ENCODE results near the gene TRMT44.
A peak's percentile ranks its signal among the peaks of the same experiment; 100 is the strongest.

The TRMT44 gene

DNA sequence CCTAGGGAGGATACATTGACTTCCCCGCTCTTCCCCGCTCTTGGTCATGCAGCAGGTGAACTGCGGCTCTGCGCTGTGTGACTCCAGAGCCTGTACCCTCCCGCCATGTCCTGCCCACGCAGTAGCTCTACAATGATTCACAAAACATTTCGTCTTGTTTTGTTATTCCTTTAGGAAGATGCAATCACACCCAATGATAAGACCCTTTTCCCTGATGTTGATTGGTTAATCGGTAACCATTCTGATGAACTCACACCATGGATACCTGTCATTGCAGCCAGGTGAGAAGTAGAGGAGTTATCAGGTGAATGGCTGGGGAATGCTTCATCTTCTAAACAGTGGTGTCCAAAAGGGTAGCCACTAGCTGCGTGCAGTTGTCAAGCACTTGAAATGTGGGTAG lies 23.2 kb downstream of the TRMT44 start:
- Histone ChIP-seq H3K9me3 (no peaks in the 10 kb centered on the region), H3K4me3 (no peak overlapping the region), H4K20me1 (peaks cover 61% of the 10 kb centered on the region), H3K27me3 (no peaks in the 10 kb centered on the region), H3K9ac (no peak overlapping the region), H3K36me3 (peaks cover 88% of the 10 kb centered on the region), H3K4me2 (no peak overlapping the region), H3K4me1 (peaks cover 10% of the 10 kb centered on the region), H3K27ac (no peak overlapping the region)
- no peak for TF ChIP-seq Cebpa-rat (IDR thresholded peaks at IDR 0.05)

DNA sequence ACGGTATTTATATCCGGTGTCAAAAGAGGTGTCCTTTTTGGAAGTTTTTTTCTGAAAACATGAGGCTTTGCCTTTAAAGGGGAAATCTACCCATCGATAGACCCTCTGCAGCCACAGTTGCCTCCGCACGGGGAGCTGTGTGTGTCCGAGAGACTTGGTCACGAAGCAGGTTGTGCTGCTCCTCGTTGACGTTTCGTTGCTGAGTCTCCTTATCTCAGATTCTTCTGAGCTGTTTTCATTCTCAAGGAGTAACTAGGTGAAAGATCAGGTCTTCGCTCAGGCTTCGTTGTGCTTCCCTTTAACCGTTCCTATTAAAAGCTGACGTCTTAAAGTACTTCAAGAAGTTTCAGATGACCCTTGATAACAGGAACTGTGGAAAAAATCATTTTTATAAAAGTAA lies 23.8 kb downstream of the TRMT44 start:
- Histone ChIP-seq H3K36me3 (peaks cover 83% of the 10 kb centered on the region), H3K4me3 (no peak overlapping the region), H4K20me1 (peaks cover 67% of the 10 kb centered on the region), H3K4me2 (no peak overlapping the region), H3K27me3 (no peaks in the 10 kb centered on the region), H3K27ac (no peak overlapping the region), H3K9me3 (no peaks in the 10 kb centered on the region), H3K9ac (no peak overlapping the region), H3K4me1 (peaks cover 16% of the 10 kb centered on the region)
- no peak for TF ChIP-seq Cebpa-rat (IDR thresholded peaks at IDR 0.05)

DNA sequence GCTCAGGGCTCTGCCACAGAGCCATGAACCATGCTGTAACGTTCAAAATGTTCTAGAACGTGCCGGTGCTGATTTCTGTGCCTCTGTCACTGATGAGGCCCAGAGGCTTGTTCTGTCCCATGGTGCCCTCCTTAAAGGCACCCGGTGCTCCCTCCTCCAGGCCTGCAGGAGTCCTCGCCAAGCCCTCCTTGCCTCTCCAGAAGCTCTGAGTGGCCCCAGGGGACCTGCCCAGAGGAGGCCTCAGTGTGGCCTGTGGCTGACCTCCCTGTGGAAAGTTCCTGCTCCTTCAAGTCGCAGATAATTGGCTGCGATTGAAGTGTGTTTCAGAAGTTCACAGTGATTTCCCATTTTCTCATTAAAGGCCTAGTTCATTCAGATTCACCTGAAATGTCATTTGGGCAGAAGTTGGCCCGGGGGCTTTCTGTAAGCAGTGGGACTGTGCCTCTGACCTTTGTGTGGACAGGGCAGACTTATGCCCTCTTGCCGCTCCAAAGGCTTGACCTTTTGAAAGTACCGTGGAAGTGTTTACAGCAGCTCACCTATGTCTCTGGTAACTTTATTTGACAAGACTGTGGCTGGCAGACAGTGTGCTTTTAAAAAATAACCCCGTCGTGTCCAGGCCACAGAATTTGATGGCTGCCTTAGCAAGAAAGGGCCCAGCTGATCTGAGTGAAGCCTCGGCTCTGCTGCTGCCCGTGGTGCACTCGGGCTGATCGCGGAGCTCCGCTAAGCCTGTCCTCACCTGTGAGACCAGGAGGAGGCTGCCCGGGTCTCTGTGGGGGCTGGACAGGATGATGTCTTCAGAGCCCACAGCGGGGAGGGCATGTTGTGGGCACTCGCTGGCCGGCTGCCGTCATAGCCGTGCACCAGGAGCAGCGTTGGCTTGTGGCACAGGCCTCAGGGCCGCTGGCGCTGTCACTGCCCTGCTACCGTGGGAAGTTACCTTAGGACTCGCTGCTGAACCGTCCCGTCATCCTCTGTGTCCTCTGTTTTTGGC lies 25.3 kb downstream of the TRMT44 start:
- peaks cover 74% of the 10 kb centered on the region for H4K20me1 ChIP-seq
- no peaks in the 10 kb centered on the region for H3K9me3 ChIP-seq
- no peak overlapping the region for H3K27ac ChIP-seq
- TF ChIP-seq Cebpa-rat (IDR thresholded peaks at IDR 0.05) = no peak
- no peak overlapping the region for H3K4me3 ChIP-seq
- H3K36me3 ChIP-seq = peaks cover 67% of the 10 kb centered on the region
- H3K27me3 ChIP-seq = no peaks in the 10 kb centered on the region
- H3K9ac ChIP-seq = no peak overlapping the region
- no peak overlapping the region for H3K4me2 ChIP-seq
- peaks cover 31% of the 10 kb centered on the region for H3K4me1 ChIP-seq

DNA sequence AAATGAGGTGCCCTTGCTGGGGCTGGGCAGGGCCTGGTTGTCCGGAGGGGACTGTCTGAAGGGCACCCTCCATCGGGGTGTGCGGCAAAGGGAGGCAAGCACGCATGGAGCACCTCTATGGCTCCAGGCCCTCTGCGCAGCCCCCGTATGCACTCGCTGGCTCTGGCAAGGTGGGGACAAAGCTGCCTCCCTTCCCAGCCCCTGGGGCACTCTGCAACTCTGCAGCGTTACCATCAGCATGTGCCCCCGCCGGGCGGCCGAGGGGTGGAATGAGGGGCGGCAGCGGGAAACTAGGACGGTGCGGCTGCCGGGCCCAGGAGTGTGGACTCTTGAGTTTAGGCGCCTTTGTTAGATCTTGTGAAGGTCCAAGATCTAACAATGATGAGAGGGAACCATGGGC lies 26.4 kb downstream of the TRMT44 start:
- Histone ChIP-seq H3K9me3 (no peaks in the 10 kb centered on the region), H3K4me1 (peaks cover 42% of the 10 kb centered on the region), H4K20me1 (peaks cover 80% of the 10 kb centered on the region), H3K4me3 (no peak overlapping the region), H3K27ac (no peak overlapping the region), H3K4me2 (no peak overlapping the region), H3K9ac (no peak overlapping the region), H3K27me3 (no peaks in the 10 kb centered on the region), H3K36me3 (peaks cover 61% of the 10 kb centered on the region)
- TF ChIP-seq Cebpa-rat (IDR thresholded peaks at IDR 0.05) = no peak

DNA sequence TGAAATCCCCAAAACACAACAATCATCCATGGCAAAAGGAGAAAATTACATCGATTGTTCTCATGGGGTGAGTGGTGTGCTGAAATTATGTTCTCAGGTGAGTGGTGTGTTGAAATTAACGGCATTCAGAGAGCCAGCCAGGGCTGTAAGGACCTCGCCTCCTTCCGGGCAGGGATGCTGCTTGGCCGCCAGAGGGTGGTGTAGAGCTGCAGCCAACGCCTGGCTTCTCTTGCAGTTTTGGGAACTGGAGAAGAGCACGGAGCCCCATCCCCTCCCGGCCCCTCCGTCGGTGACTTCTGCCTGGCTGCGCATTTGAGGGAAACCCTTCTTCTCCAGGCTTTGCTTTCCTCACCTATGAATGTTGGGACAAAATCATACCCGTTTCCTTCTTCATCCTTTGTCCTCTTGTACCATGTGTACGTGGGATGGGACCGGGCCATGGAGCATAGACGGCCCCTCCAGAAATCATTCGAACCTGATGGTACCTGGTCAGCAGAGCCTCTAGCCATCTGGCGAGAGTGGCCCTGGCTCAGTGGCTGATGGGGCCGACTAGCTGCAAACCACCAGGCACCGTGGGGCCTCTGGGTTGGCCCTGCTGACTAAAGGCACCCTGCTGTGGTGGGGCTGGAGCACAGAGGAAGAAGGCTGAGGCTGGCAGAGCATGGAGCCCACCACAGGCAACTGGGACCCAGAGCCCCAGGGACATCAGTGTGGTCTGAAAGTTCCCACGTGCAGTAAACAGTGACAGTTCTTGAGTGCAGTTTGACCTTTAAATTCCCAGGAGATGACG lies 28.4 kb downstream of the TRMT44 start:
- H3K9me3 ChIP-seq = no peaks in the 10 kb centered on the region
- H3K9ac ChIP-seq = no peak overlapping the region
- H3K36me3 ChIP-seq = peaks cover 46% of the 10 kb centered on the region
- H3K4me1 ChIP-seq = peaks cover 61% of the 10 kb centered on the region
- TF ChIP-seq Cebpa-rat (IDR thresholded peaks at IDR 0.05) = no peak
- H3K27ac ChIP-seq = peak overlapping the region; percentile 60; the same call in 1 of the 2 replicates
- H4K20me1 ChIP-seq = peaks cover 81% of the 10 kb centered on the region
- no peaks in the 10 kb centered on the region for H3K27me3 ChIP-seq
- peak overlapping the region; percentile 50 for H3K4me3 ChIP-seq
- H3K4me2 ChIP-seq = peak overlapping the region; percentile 95

DNA sequence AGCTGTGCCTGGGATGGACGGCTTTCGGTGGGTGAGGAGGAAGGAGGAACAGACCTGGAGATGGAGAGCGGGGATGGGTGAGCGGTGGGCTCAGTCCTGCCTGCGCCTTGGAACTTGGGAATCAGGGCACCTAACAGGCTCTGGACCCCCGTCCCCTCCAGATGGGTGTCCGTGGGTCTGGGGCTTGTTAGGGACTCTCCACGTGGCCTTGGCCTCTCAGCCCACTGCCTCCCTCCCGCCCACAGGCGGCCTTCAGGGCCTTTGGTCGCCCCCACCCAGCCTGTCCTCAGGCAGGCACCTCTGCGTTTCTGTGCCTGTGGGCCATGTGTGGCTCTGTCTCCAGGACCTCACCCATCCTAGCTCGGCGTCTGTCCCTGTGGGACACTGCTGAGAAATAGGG lies 29.0 kb downstream of the TRMT44 start:
- Histone ChIP-seq H3K4me1 (peaks cover 68% of the 10 kb centered on the region), H3K27me3 (no peaks in the 10 kb centered on the region), H3K4me3 (peak overlapping the region; percentile 50; the same call in 1 of the 2 replicates), H3K9ac (no peak overlapping the region; the same call in 1 of the 2 replicates), H3K27ac (peak overlapping the region; percentile 74), H3K9me3 (no peaks in the 10 kb centered on the region), H3K36me3 (peaks cover 40% of the 10 kb centered on the region), H3K4me2 (peak overlapping the region; percentile 95), H4K20me1 (peaks cover 75% of the 10 kb centered on the region)
- TF ChIP-seq Cebpa-rat (IDR thresholded peaks at IDR 0.05) = no peak

DNA sequence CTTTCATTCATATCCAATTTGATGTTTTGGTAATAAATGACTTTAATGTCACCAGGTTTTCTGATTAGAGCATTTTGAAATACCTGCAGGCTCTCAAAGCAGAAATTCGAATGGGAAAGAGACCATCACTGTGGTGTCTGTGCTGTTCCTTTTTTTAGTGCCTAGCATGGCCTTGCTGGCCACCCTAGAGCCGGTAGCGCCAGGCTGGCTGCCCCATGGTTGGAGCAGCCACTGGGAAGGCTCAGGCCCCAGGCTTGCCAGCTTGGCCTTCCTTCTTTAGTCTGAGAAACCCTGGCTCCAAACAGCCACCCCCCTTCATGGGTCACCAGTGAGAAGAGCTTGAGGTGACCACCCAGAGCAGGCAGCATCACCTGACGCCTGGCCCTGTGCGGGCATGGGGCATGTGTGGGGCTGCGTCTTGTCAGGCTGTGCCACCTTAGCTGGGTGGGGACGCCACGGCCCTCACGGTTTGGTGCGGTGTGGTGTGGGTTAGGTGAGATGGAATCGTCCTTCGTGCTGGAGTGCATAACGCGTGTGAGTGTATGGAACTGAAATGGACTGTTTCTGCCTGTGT lies 30.0 kb downstream of the TRMT44 start:
- Histone ChIP-seq H3K27me3 (no peaks in the 10 kb centered on the region), H4K20me1 (peaks cover 65% of the 10 kb centered on the region), H3K27ac (peak overlapping the region; percentile 74; the same call in 1 of the 2 replicates), H3K9ac (no peak overlapping the region), H3K36me3 (peaks cover 30% of the 10 kb centered on the region), H3K9me3 (no peaks in the 10 kb centered on the region), H3K4me3 (no peak overlapping the region), H3K4me2 (peak overlapping the region; percentile 95), H3K4me1 (peaks cover 77% of the 10 kb centered on the region)
- TF ChIP-seq Cebpa-rat (IDR thresholded peaks at IDR 0.05) = no peak

DNA sequence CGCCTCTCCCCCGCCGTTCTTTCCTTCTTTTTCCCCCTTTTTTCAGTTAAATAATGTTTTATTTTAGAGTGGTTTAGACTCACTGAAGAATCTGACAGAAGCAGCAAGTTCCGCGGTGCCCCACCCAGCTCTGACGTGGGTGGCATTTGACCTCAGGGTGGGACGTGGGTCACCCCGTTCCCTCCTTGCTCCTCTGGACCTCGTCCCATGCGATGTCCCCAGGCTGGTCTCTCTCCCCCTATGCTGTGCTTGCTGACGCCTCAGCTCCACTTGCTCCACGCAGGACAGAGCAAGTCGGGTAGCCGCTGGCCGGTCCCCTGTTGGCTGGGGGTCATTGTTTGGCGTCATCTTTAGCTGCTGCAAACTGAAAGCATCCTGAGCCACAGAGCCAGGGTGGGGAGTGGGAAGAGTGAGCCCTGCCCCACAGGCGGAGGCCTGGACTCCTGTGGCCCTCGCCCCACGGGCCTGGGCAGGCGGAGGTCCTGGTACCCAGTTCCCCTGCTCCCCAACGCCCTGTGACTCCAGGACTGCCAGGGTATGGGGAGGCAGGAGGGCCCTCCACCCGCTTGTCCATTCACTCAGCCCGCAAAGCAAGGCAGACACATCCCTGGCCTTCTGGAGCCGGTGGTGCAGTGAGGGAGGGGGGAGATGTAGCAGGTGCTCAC lies 30.8 kb downstream of the TRMT44 start:
- Histone ChIP-seq H3K36me3 (peaks cover 22% of the 10 kb centered on the region), H3K27me3 (no peaks in the 10 kb centered on the region), H3K4me2 (peak overlapping the region; percentile 95), H3K9ac (peak overlapping the region; percentile 32; the same call in 1 of the 2 replicates), H3K9me3 (no peaks in the 10 kb centered on the region), H3K4me3 (no peak overlapping the region), H3K4me1 (peaks cover 85% of the 10 kb centered on the region), H3K27ac (peak overlapping the region; percentile 54; the same call in 1 of the 2 replicates), H4K20me1 (peaks cover 64% of the 10 kb centered on the region)
- no peak for TF ChIP-seq Cebpa-rat (IDR thresholded peaks at IDR 0.05)

DNA sequence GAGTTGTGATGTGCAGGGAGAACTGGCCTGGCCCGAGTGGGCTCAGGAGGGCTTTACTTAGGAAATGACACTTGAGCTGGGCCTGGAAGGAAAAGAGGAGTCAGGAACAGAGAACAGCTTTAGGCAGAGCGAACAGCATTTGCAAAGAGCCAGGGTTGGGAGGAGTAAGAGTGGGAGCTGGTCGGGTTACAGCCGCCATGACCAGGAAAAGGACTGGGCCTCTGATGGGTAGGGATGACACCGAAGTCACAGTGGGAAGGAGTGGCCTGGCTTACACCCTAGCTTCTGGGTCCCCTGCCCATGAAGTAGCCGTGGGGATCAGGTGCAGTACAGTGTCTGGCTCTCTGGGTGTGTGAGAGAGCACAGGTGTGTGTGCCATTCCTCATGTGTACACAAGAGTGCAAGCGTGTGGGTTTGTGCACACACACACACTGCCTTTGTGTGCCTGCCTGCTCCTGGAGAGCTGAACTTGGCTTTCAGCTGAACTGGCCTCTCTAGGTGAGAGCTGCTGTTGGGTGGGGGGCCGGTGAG lies 31.6 kb downstream of the TRMT44 start:
- peak overlapping the region; percentile 95 for H3K4me2 ChIP-seq
- H3K9ac ChIP-seq = peak overlapping the region; percentile 81; the same call in 1 of the 2 replicates
- peak overlapping the region; percentile 88 for H3K27ac ChIP-seq
- H3K27me3 ChIP-seq = no peaks in the 10 kb centered on the region
- peaks cover 94% of the 10 kb centered on the region for H3K4me1 ChIP-seq
- H3K36me3 ChIP-seq = peaks cover 14% of the 10 kb centered on the region
- H4K20me1 ChIP-seq = peaks cover 64% of the 10 kb centered on the region
- no peaks in the 10 kb centered on the region for H3K9me3 ChIP-seq
- TF ChIP-seq Cebpa-rat (IDR thresholded peaks at IDR 0.05) = no peak
- H3K4me3 ChIP-seq = no peak overlapping the region

Measured in BLaER1 (cell line).